IMR-90 (cell line): ENCODE results near the gene SEZ6L.

ENCODE experiments used
- BHLHE40 ChIP-seq: fragments of 150-350 bp; IDR thresholded peaks from 2 replicates; pipeline ENCODE4 v1.6.1; 2016; ENCODE audit warnings: mild to moderate bottlenecking, low read depth, low read length
- MAZ ChIP-seq: IDR thresholded peaks from 2 replicates; pipeline ENCODE4 v1.6.1; 2012; ENCODE audit warnings: low read depth, mild to moderate bottlenecking, low read length, improper control_type of control experiment, moderate library complexity, borderline replicate concordance
- MXI1 ChIP-seq: IDR thresholded peaks from 2 replicates; pipeline ENCODE4 v1.6.1; 2012; ENCODE audit warnings: low read depth, mild to moderate bottlenecking, low read length, moderate library complexity, borderline replicate concordance
- NFE2L2 ChIP-seq: fragments of 150-350 bp; IDR thresholded peaks from 2 replicates; pipeline ENCODE4 v1.6.1; 2016; ENCODE audit warnings: low read depth, mild to moderate bottlenecking, low read length
- POLR2A ChIP-seq: IDR thresholded peaks from 2 replicates; pipeline ENCODE4 v1.6.1; 2012; ENCODE audit warnings: mild to moderate bottlenecking, low read depth, low read length
- RAD21 ChIP-seq: IDR thresholded peaks from 2 replicates; pipeline ENCODE4 v1.6.1; 2012; ENCODE audit warnings: low read length, improper control_type of control experiment
- RCOR1 ChIP-seq: IDR thresholded peaks from 2 replicates; pipeline ENCODE4 v1.6.1; 2012; ENCODE audit warnings: mild to moderate bottlenecking, low read length, improper control_type of control experiment; ENCODE audit not compliant: insufficient replicate concordance
- RFX5 ChIP-seq: IDR thresholded peaks from 2 replicates; pipeline ENCODE4 v1.8.0; 2012; ENCODE audit warnings: low read depth, mild to moderate bottlenecking, low read length, moderate library complexity
- TF ChIP-seq, protein P1 (sequence below): conservative IDR thresholded peaks from 2 replicates; pipeline ENCODE4 v1.5.1; 2012; ENCODE audit warnings: mild to moderate bottlenecking, low read depth, low read length, improper control_type of control experiment
- TF ChIP-seq, protein P2 (sequence below): fragments of 150-350 bp; IDR thresholded peaks from 2 replicates; pipeline ENCODE4 v1.6.1; 2016; ENCODE audit warnings: low read depth, mild to moderate bottlenecking, low read length, moderate library complexity, borderline replicate concordance

DNA sequence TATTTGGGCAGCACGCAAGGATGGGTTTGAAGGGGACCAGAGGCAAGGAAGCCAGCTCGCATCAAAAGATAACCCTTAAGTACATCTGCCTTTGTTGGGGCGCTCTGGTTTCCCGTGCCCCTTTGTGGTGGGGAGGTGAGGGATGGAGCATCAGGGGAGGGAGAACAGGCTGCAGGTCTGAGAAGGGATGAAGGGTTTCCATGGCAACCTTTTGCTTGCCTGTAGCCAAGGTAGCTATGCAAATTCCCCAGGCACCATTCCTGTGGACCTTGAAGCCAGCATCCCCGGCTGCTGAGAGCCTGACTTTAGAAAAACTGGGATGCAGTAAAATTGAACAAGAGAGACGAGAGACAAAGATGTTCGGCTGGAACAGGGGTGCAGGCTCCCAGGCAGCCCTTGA lies 75.7 kb downstream of the SEZ6L start:
- no peak for TF ChIP-seq RAD21
- TF ChIP-seq, protein P1, sequence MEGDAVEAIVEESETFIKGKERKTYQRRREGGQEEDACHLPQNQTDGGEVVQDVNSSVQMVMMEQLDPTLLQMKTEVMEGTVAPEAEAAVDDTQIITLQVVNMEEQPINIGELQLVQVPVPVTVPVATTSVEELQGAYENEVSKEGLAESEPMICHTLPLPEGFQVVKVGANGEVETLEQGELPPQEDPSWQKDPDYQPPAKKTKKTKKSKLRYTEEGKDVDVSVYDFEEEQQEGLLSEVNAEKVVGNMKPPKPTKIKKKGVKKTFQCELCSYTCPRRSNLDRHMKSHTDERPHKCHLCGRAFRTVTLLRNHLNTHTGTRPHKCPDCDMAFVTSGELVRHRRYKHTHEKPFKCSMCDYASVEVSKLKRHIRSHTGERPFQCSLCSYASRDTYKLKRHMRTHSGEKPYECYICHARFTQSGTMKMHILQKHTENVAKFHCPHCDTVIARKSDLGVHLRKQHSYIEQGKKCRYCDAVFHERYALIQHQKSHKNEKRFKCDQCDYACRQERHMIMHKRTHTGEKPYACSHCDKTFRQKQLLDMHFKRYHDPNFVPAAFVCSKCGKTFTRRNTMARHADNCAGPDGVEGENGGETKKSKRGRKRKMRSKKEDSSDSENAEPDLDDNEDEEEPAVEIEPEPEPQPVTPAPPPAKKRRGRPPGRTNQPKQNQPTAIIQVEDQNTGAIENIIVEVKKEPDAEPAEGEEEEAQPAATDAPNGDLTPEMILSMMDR, result no peak
- TF ChIP-seq RFX5, result no peak
- no peak for TF ChIP-seq NFE2L2
- no peak for TF ChIP-seq POLR2A
- TF ChIP-seq BHLHE40, result no peak
- TF ChIP-seq RCOR1, result no peak
- TF ChIP-seq, protein P2, sequence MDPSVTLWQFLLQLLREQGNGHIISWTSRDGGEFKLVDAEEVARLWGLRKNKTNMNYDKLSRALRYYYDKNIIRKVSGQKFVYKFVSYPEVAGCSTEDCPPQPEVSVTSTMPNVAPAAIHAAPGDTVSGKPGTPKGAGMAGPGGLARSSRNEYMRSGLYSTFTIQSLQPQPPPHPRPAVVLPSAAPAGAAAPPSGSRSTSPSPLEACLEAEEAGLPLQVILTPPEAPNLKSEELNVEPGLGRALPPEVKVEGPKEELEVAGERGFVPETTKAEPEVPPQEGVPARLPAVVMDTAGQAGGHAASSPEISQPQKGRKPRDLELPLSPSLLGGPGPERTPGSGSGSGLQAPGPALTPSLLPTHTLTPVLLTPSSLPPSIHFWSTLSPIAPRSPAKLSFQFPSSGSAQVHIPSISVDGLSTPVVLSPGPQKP, result no peak
- no peak for TF ChIP-seq MAZ
- no peak for TF ChIP-seq MXI1
